ENCODE data around the gene CAMTA1.
A peak's percentile ranks its signal among the peaks of the same experiment; 100 is the strongest.

The CAMTA1 gene

GRCh38 chr1:6897138-6897537 lies 111.9 kb downstream of the CAMTA1 start:
- Histone ChIP-seq H3K4me1 (ENCODE audit: low read length) (peaks cover 23% of the 10 kb centered on the region), H3K4me3 (ENCODE audit: low read length) (no peak overlapping the region), H3F3A (ENCODE audit: insufficient read depth, low read length) (peaks cover 9% of the 10 kb centered on the region), H3K79me2 (ENCODE audit: low read length) (no peaks in the 10 kb centered on the region), H2AFZ (ENCODE audit: low read length) (no peak overlapping the region), H3K9ac (ENCODE audit: low read length) (no peak overlapping the region), H3K27ac (ENCODE audit: low read length) (no peak overlapping the region), H3K4me2 (ENCODE audit: low read depth, low read length) (no peak overlapping the region), H4K20me1 (ENCODE audit: insufficient read depth, low read length) (no peaks in the 10 kb centered on the region), H3K9me2 (replicated peaks; ENCODE audit: insufficient read depth, low read length) (no peaks in the 10 kb centered on the region), H3K36me3 (replicated peaks; ENCODE audit: insufficient read depth, low read length) (no peaks in the 10 kb centered on the region), H3K27me3 (replicated peaks; ENCODE audit: insufficient read depth, low read length) (no peaks in the 10 kb centered on the region), H3K9me3 (replicated peaks; ENCODE audit: insufficient read depth, low read length) (no peaks in the 10 kb centered on the region)
- no peak for DNase-seq
- TF ChIP-seq EZH2phosphoT487 (IDR thresholded peaks at IDR 0.05; ENCODE audit: low read length) (no peak), EZH2 (optimal IDR thresholded peaks at IDR 0.05; ENCODE audit: low read depth, low read length) (no peak)
- TF ChIP-seq, protein P1, sequence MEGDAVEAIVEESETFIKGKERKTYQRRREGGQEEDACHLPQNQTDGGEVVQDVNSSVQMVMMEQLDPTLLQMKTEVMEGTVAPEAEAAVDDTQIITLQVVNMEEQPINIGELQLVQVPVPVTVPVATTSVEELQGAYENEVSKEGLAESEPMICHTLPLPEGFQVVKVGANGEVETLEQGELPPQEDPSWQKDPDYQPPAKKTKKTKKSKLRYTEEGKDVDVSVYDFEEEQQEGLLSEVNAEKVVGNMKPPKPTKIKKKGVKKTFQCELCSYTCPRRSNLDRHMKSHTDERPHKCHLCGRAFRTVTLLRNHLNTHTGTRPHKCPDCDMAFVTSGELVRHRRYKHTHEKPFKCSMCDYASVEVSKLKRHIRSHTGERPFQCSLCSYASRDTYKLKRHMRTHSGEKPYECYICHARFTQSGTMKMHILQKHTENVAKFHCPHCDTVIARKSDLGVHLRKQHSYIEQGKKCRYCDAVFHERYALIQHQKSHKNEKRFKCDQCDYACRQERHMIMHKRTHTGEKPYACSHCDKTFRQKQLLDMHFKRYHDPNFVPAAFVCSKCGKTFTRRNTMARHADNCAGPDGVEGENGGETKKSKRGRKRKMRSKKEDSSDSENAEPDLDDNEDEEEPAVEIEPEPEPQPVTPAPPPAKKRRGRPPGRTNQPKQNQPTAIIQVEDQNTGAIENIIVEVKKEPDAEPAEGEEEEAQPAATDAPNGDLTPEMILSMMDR (IDR thresholded peaks at IDR 0.05; ENCODE audit: low read length), result no peak

DNA sequence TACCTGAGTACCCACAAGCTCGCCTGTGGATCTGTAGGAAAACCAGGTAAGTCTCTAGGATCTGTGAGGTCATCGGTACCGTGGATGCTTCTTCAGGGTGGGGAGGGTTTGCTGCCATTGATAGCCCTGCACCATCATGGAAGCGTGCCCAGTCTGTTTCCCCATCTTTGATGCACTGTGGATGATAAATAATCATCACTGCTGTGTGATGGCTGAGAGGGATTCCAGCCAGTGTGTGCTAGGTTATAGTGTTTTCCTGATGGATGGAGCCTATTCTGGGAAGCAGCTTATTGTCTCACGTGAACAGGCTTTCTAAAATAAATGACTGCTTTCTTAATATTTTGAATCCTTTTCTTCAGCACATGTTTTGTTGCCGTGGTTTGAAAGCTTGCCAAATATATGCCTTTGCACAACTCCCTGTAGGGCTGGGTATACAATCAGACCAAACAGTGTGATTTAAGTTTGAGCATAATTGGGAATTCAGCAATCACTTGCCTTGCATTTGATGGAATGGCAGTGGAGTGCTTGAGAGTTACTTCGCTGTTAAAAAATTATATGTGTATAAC lies 113.8 kb downstream of the CAMTA1 start:
- no peak for DNase-seq
- TF ChIP-seq EZH2 (optimal IDR thresholded peaks at IDR 0.05; ENCODE audit: low read depth, low read length) (no peak), EZH2phosphoT487 (IDR thresholded peaks at IDR 0.05; ENCODE audit: low read length) (no peak)
- TF ChIP-seq, protein P1 (IDR thresholded peaks at IDR 0.05; ENCODE audit: low read length), result no peak
- no peaks in the 10 kb centered on the region for H4K20me1 ChIP-seq (ENCODE audit: insufficient read depth, low read length)
- no peaks in the 10 kb centered on the region for H3K9me2 ChIP-seq (replicated peaks; ENCODE audit: insufficient read depth, low read length)
- no peaks in the 10 kb centered on the region for H3K27me3 ChIP-seq (replicated peaks; ENCODE audit: insufficient read depth, low read length)
- no peak overlapping the region for H3K4me3 ChIP-seq (ENCODE audit: low read length)
- H3K9me3 ChIP-seq (replicated peaks; ENCODE audit: insufficient read depth, low read length), result no peaks in the 10 kb centered on the region
- no peaks in the 10 kb centered on the region for H3K79me2 ChIP-seq (ENCODE audit: low read length)
- peaks cover 13% of the 10 kb centered on the region for H3F3A ChIP-seq (ENCODE audit: insufficient read depth, low read length)
- H2AFZ ChIP-seq (ENCODE audit: low read length), result no peak overlapping the region
- no peak overlapping the region for H3K4me2 ChIP-seq (ENCODE audit: low read depth, low read length)
- no peak overlapping the region for H3K9ac ChIP-seq (ENCODE audit: low read length)
- H3K27ac ChIP-seq (ENCODE audit: low read length), result no peak overlapping the region
- H3K36me3 ChIP-seq (replicated peaks; ENCODE audit: insufficient read depth, low read length), result no peaks in the 10 kb centered on the region
- peaks cover 30% of the 10 kb centered on the region for H3K4me1 ChIP-seq (ENCODE audit: low read length)

DNA sequence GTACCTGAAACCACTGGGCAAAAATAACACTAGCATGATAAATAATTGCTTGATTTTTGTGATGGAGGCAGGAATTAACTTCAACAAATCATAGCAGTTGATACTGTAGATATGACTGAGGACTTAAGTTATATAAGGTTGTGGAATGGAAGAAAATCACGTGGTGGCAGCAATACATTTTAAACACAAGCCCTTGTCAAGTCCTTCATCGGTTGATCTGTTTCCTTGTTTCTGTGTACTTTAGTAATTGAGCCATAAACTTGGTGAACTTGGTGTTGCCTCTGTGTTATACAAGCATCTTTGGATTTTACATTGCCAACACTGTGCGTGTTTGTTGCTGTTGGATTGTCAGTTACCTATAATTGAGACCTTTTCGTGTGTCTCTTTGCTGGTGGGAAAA lies 114.4 kb downstream of the CAMTA1 start:
- no peaks in the 10 kb centered on the region for H3K27me3 ChIP-seq (replicated peaks; ENCODE audit: insufficient read depth, low read length)
- no peak for TF ChIP-seq EZH2phosphoT487 (IDR thresholded peaks at IDR 0.05; ENCODE audit: low read length)
- no peak overlapping the region for H3K9ac ChIP-seq (ENCODE audit: low read length)
- H3K4me3 ChIP-seq (ENCODE audit: low read length), result no peak overlapping the region
- H3K9me2 ChIP-seq (replicated peaks; ENCODE audit: insufficient read depth, low read length), result no peaks in the 10 kb centered on the region
- no peaks in the 10 kb centered on the region for H3K79me2 ChIP-seq (ENCODE audit: low read length)
- peaks cover 13% of the 10 kb centered on the region for H3F3A ChIP-seq (ENCODE audit: insufficient read depth, low read length)
- no peaks in the 10 kb centered on the region for H3K36me3 ChIP-seq (replicated peaks; ENCODE audit: insufficient read depth, low read length)
- H3K27ac ChIP-seq (ENCODE audit: low read length), result no peak overlapping the region; the same call in 1 of the 2 replicates
- DNase-seq, result no peak
- H3K4me1 ChIP-seq (ENCODE audit: low read length), result peaks cover 30% of the 10 kb centered on the region
- H3K9me3 ChIP-seq (replicated peaks; ENCODE audit: insufficient read depth, low read length), result no peaks in the 10 kb centered on the region
- no peak overlapping the region for H2AFZ ChIP-seq (ENCODE audit: low read length)
- H4K20me1 ChIP-seq (ENCODE audit: insufficient read depth, low read length), result no peaks in the 10 kb centered on the region
- H3K4me2 ChIP-seq (ENCODE audit: low read depth, low read length), result no peak overlapping the region

GRCh38 chr1:6902153-6902552 lies 116.9 kb downstream of the CAMTA1 start:
- Histone ChIP-seq H3K9ac (ENCODE audit: low read length) (no peak overlapping the region), H3K4me2 (ENCODE audit: low read depth, low read length) (no peak overlapping the region), H3K9me2 (replicated peaks; ENCODE audit: insufficient read depth, low read length) (no peaks in the 10 kb centered on the region), H3F3A (ENCODE audit: insufficient read depth, low read length) (peaks cover 13% of the 10 kb centered on the region), H4K20me1 (ENCODE audit: insufficient read depth, low read length) (no peaks in the 10 kb centered on the region), H3K79me2 (ENCODE audit: low read length) (no peaks in the 10 kb centered on the region), H3K4me1 (ENCODE audit: low read length) (peaks cover 42% of the 10 kb centered on the region), H3K36me3 (replicated peaks; ENCODE audit: insufficient read depth, low read length) (no peaks in the 10 kb centered on the region), H3K4me3 (ENCODE audit: low read length) (no peak overlapping the region), H3K9me3 (replicated peaks; ENCODE audit: insufficient read depth, low read length) (no peaks in the 10 kb centered on the region), H3K27me3 (replicated peaks; ENCODE audit: insufficient read depth, low read length) (no peaks in the 10 kb centered on the region), H3K27ac (ENCODE audit: low read length) (peak overlapping the region; percentile 85), H2AFZ (ENCODE audit: low read length) (no peak overlapping the region)
- DNase-seq, result no peak
- TF ChIP-seq, protein P1 (IDR thresholded peaks at IDR 0.05; ENCODE audit: low read length), result no peak
- TF ChIP-seq EZH2phosphoT487 (IDR thresholded peaks at IDR 0.05; ENCODE audit: low read length) (no peak), EZH2 (optimal IDR thresholded peaks at IDR 0.05; ENCODE audit: low read depth, low read length) (no peak)
